ENCODE data around the gene ARHGEF17.

- TF ChIP-seq CTCF (conservative IDR thresholded peaks at IDR 0.05 in 1 of 2, IDR thresholded peaks at IDR 0.05 in 1 of 2; ENCODE audit: low read depth in 1 of 2, low read length in 2 of 2) (no peak), EZH2 (IDR thresholded peaks at IDR 0.05; ENCODE audit: low read length, missing control alignments) (no peak)
Measured at GRCh38 chr11:73327812-73328364, 19.8 kb downstream of the ARHGEF17 start.
